Suppressor macrophage treated with lipopolysaccharide for 4 hours (primary cell): ENCODE data around the gene KCND2.
"Not testable (repeated sequence)": the region's sequence is repeated elsewhere in the genome, so short reads cannot be mapped to it uniquely, and the experiment has no call there.

ENCODE experiments used
- DNase-seq: peaks from one replicate; pipeline ENCODE4 v3.0.0-alpha.2; 2020

Gene KCND2

GRCh38 chr7:120775755-120776154 is 502.8 kb downstream of the KCND2 start:
- DNase-seq: no peak

GRCh38 chr7:120779078-120779477 is 506.1 kb downstream of the KCND2 start:
- not testable (repeated sequence) for DNase-seq

DNA sequence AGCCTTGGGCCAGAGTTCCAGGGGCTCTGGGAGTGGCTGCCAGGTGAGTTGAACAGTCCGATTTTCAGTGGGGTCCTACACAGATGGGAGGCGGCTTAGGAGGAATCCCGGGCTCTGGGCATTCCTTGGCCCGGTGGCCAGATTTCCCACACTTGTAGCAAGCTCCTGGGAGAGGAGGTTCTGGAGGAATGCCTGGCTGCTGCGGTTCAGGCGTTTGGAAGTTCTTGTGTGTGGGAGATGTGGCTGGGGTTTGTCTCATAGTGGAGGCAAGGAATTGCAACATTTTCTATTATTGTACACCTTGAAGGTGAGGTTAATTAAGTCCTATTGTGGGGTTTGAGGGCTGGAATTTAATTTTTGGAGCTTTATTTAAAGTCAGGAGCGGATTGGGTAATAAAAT is 507.5 kb downstream of the KCND2 start:
- DNase-seq: not testable (repeated sequence)

GRCh38 chr7:120780938-120781337 is 508.0 kb downstream of the KCND2 start:
- no peak for DNase-seq

GRCh38 chr7:120781924-120782323 is 508.9 kb downstream of the KCND2 start:
- not testable (repeated sequence) for DNase-seq

DNA sequence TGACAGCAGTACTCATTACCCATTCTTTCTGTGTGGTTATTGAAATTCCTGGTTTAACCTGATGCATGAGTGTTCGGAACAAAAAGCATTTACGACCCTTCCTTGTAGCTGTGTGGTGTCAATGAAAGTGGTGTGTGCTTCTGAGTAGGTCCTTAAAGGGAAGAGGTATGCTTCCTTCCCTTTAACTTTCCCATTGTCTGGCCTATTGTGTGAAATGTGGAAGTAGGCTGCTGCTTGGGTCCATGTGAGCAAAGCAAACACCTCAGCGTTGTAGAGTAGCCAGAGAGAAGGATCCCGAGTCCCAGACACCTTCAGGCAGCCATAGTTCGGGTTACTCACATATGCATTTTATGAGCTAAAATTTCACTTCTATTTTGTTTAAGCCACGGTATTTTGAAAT is 510.3 kb downstream of the KCND2 start:
- no peak for DNase-seq

DNA sequence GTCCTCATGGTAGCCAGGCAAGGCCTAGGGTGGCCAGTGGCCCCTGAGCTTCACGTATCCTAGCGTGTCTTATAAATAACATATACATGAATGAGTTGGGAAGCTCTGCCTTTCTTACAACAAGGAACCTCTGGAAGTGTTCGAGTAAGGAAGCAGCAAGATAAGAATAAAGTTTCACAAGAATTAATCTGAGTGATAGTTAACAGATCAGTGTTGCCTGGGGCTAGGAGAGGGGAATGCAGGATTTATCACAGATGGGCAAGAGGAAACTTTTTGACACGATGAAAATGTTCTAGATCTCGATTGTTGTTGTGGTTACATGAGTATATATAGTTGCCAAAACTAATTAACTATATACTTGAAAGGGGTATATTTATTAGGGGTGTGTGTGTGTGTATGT is 510.7 kb downstream of the KCND2 start:
- DNase-seq: no peak

DNA sequence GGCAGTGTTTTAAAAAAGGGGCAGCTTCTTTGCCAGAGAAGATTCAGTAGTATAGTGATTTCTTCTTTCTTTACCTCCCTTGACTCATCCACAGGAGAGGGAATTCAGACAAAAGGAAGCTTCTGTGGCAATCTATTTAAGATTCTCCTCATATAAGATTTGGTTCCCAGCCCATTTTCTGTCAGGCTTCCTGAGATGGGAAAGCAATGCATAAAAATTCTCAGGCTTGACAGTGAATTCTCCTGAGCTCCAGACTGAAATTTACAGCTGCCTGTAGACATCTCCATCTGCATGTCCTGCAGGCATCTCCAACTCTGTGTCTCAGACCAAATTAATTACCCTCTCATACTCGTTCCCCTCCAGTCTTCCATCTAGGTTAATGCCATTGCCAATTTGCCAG is 512.1 kb downstream of the KCND2 start:
- DNase-seq: no peak

- DNase-seq: peak; percentile 75
Observed at GRCh38 chr7:120792091-120792860, 519.3 kb downstream of the KCND2 start.

- no peak for DNase-seq
Observed at GRCh38 chr7:120792861-120793130, 519.8 kb downstream of the KCND2 start.

DNA sequence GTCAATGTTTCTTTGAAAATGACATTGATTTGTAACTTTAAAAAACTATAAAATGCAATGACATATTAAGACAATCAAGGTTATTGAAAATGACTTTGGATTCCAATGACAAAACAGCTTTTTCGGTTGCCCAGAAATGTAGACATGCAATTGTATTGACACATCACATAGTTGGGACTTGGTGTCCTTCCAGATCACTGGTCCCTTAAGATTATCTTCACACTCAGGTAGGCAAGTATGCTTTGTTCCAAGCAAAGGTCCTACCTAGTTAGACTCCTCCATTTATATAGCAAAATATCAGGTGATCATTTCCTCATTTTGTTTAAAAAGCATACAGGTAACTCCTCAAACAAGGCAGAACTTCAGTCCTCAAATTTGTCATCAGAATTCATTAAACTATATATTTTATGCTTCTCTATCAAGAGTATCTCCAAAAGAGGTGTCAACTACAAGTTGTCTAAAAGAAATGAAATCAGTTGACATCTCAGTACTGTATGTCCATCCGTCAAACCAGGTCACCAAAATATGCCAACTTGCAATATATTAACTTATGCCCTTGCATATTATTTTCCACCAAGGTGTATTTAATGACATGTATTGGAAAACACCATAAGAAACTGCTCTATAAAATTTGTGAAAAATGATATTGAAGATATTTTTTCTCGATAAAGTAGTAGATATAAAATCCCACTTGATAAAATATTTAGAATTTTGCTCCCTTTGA is 520.4 kb downstream of the KCND2 start:
- no peak for DNase-seq

DNA sequence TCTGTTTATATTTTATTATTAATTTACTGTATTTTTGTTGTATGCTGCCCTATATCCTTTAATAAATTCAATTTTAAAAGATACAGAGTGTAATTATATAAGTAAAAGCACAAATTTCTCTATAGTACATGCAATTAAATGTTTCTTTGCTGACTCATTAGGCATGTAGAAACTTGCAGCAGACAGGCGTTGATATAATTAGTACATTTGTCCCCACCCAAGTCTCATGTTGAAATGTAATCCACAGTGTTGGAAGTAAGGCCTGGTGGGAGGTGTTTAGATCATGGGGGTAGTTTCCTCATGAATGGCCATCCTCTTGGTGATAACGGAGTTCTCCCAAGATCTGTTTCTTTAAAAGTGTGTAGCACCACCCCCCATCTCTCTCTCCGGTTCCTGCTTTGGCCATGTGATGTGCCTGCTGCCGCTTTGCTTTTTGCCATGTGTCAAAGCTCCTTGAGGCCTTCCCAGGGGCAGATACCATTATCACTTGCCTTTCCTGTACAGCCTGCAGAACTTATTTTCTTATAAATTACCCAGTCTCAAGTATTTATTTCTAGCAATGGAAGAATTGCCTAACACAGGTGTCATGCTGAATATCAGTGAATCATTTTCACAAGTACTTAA is 521.2 kb downstream of the KCND2 start:
- no peak for DNase-seq

DNA sequence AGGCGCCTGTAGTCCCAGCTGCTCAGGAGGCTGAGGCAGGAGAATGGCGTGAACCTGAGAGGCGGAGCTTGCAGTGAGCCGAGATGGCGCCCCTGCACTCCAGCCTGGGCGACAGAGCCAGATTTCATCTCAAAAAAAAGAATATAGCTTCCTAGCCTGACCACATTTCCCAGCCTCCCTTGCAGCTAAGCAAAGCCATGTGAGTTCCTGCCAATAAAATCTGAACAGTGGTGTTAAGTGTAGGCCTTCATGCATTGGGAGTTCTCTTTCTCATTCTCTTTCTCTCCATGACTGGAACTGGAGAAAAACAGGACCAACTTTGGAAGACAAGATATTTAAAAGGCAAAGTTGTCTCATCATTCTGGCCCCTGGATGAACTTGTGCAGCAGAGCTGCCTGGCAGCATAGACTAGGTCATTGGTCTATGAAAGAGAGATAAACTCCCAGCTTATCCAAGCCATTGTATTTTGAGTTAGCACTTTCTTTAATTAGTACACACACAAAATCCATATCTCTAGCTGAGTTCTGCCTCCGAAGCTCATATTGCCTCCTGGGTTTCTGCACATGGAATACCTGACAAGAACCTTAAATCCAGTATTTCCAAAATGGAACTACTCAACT is 524.2 kb downstream of the KCND2 start:
- no peak for DNase-seq

DNA sequence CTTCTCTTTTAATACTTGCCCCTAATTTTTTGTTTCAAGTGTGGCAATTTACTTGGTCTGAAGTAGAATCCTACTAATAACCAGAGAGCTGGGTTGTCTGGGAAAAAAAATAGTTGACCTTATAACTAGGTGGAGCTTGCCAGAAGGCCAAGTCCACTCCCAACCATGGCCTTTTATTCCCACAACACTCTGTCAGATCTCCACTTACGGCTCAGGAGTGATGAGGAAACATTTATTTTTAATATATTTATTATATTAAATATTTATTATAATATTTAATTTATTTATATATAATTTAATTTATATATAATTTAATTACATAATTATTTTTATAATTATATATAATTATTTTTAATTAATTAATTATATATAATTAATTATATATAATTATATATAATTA is 526.2 kb downstream of the KCND2 start:
- no peak for DNase-seq
